Hepatocyte (in vitro differentiated cells): ENCODE data around the gene ST3GAL5.

ENCODE experiments used
- EZH2 ChIP-seq: fragments of 200-600 bp; sonication (generic); IDR thresholded peaks from 2 replicates; pipeline ENCODE4 v1.6.1; 2016; ENCODE audit warnings: antibody characterized with exemption, mild to moderate bottlenecking, borderline replicate concordance
- EZH2phosphoT487 ChIP-seq: fragments of 200-600 bp; sonication (generic); IDR thresholded peaks from one replicate; pipeline ENCODE4 v1.6.1; 2018; ENCODE audit warnings: antibody characterized with exemption, mild to moderate bottlenecking, low read depth, moderate library complexity; ENCODE audit not compliant: unreplicated experiment, severe bottlenecking
- TF ChIP-seq, protein P1 (sequence below): fragments of 200-600 bp; sonication (generic); IDR thresholded peaks from 2 replicates; pipeline ENCODE4 v1.5.1; 2016; ENCODE audit warnings: antibody characterized with exemption, mild to moderate bottlenecking; ENCODE audit not compliant: poor library complexity

DNA sequence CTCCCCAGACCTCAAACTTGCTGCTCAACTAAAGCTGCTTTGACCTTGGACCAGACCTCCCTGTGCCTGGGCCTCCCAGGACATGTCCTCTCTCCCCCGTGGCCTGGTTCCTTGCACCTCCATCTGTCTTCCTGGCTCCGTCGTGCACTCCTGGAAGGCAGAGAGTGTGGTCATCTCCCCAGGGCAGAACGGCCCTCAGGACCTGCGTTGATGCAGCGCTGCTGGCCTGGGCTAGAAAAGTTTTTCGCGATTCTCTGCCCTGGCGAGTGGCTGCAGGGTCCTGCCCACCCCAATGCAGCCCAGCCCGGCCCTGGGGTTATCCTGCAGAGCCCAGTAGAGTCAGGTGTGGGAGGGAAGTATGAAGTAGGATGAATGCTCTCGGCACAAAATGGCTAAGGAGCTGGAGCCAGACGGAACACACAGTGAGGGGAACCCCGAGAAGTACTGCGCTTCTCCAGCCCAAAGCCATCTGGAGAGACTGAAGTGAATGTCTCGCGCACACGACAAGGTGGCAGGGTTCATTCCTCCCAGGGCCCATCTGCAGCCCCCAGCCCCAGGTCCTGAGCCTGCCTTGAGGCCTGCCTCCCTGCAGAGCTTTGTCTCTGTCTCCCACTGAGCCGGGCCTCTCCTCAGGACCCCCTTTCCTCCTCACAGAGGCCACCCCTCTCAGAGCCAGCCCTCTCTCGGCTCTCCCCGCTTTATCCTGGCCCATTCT, 93.3 kb downstream of the ST3GAL5 start:
- TF ChIP-seq, protein P1, sequence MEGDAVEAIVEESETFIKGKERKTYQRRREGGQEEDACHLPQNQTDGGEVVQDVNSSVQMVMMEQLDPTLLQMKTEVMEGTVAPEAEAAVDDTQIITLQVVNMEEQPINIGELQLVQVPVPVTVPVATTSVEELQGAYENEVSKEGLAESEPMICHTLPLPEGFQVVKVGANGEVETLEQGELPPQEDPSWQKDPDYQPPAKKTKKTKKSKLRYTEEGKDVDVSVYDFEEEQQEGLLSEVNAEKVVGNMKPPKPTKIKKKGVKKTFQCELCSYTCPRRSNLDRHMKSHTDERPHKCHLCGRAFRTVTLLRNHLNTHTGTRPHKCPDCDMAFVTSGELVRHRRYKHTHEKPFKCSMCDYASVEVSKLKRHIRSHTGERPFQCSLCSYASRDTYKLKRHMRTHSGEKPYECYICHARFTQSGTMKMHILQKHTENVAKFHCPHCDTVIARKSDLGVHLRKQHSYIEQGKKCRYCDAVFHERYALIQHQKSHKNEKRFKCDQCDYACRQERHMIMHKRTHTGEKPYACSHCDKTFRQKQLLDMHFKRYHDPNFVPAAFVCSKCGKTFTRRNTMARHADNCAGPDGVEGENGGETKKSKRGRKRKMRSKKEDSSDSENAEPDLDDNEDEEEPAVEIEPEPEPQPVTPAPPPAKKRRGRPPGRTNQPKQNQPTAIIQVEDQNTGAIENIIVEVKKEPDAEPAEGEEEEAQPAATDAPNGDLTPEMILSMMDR: no peak
- TF ChIP-seq EZH2phosphoT487 (no peak), EZH2 (no peak)
